ENCODE measurements around the gene PLAAT5. TPM values are rescaled to one million over a fixed set of nuclear protein-coding genes. Genes with fewer than 3 reads are reported as not detected.
"Not testable (repeated sequence)": the region's sequence is repeated elsewhere in the genome, so short reads cannot be mapped to it uniquely, and the experiment has no call there.

PLAAT5 gene
- polyA plus RNA-seq, 1 experiment: not detected

DNA sequence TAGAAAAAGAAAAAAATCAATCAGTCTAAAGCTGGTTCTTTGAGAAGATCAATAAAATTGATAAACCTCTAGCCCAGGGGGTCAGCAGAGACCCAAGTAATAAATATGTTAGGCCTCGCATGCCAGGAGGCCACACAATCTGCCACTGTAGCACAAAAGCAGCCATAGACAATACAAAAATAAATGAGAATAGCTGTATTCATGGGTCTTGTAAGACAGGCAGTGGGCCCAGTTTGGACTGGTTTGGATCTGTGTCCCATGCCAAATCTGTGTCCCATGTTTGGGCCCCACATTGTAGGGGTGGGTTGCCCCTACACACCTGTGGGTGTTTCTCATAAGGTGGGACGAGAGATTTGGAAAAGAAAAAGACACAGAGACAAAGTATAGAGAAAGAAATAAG, 39.1 kb upstream of the PLAAT5 start:
- Histone ChIP-seq H3K27me3 (ENCODE audit: control insufficient read depth, insufficient read depth, low read length) (no peaks in the 10 kb centered on the region), H3K36me3 (ENCODE audit: control insufficient read depth, insufficient read depth, low read length) (no peaks in the 10 kb centered on the region), H3K4me3 (ENCODE audit: low read depth, low read length) (no peak overlapping the region)
- CTCF ChIA-PET: no interaction called here
- no peak for DNase-seq (ENCODE audit: low read depth)
- POLR2A ChIA-PET: no interaction called here
- TF ChIP-seq, protein P1, sequence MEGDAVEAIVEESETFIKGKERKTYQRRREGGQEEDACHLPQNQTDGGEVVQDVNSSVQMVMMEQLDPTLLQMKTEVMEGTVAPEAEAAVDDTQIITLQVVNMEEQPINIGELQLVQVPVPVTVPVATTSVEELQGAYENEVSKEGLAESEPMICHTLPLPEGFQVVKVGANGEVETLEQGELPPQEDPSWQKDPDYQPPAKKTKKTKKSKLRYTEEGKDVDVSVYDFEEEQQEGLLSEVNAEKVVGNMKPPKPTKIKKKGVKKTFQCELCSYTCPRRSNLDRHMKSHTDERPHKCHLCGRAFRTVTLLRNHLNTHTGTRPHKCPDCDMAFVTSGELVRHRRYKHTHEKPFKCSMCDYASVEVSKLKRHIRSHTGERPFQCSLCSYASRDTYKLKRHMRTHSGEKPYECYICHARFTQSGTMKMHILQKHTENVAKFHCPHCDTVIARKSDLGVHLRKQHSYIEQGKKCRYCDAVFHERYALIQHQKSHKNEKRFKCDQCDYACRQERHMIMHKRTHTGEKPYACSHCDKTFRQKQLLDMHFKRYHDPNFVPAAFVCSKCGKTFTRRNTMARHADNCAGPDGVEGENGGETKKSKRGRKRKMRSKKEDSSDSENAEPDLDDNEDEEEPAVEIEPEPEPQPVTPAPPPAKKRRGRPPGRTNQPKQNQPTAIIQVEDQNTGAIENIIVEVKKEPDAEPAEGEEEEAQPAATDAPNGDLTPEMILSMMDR (IDR thresholded peaks at IDR 0.05; ENCODE audit: insufficient read depth, low read depth, low read length): no peak

DNA sequence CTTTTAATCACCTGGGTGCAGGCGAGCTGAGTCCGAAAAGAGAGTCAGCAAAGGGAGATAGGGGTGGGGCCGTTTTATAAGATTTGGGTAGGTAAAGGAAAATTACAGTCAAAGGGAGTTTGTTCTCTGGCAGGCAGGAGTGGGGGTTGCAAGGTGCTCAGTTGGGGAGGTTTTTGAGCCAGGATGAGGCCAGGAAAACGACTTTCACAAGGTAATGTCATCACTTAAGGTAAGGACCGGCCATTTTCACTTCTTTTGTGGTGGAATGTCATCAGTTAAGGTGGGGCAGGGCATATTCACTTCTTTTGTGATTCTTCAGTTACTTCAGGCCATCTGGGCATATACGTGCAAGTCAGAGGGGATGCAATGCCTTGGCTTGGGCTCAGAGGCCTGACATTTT, 38.4 kb upstream of the PLAAT5 start:
- H3K27me3 ChIP-seq (ENCODE audit: control insufficient read depth, insufficient read depth, low read length); DNase-seq (ENCODE audit: low read depth); H3K4me3 ChIP-seq (ENCODE audit: low read depth, low read length); H3K36me3 ChIP-seq (ENCODE audit: control insufficient read depth, insufficient read depth, low read length); CTCF ChIA-PET; POLR2A ChIA-PET: not testable (repeated sequence)

DNA sequence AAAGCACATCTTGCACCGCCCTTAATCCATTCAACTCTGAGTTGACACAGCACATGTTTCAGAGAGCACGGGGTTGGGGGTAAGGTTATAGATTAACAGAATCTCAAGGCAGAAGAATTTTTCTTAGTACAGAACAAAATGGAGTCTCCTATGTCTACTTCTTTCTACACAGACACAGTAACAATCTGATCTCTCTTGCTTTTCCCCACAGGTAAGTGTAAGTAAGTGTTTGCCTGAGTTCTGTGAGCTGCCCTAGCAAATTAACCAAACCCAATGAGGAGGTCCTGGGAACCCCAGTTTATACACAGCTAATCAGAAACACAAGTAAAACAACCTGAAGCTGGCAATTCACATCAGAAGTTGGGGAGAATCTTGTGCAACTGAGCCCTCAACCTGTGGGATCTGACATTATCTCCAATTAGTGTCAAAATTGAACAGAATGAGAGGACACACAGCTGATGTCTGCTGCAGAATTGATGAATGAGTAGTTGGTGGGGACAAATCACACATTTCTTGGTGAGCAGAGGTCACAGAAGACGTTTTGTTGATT, 37.8 kb upstream of the PLAAT5 start:
- H3K36me3 ChIP-seq (ENCODE audit: control insufficient read depth, insufficient read depth, low read length); CTCF ChIA-PET; DNase-seq (ENCODE audit: low read depth): not testable (repeated sequence)

DNA sequence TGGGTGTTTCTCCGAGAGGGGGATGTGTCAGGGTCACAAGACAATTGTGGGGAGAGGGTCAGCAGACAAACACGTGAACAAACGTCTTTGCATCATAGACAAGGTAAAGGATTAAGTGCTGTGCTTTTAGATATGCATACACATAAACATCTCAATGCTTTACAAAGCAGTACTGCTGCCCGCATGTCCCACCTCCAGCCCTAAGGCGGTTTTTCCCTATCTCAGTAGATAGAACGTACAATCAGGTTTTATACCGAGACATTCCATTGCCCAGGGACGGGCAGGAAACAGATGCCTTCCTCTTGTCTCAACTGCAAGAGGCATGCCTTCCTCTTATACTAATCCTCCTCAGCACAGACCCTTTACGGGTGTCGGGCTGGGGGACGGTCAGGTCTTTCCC, 37.2 kb upstream of the PLAAT5 start:
- H3K4me3 ChIP-seq (ENCODE audit: low read depth, low read length); DNase-seq (ENCODE audit: low read depth); H3K36me3 ChIP-seq (ENCODE audit: control insufficient read depth, insufficient read depth, low read length); POLR2A ChIA-PET; H3K27me3 ChIP-seq (ENCODE audit: control insufficient read depth, insufficient read depth, low read length); CTCF ChIA-PET: not testable (repeated sequence)

More for the DNA sequence above, 37.8 kb upstream of the PLAAT5 start:
- H3K27me3 ChIP-seq (ENCODE audit: control insufficient read depth, insufficient read depth, low read length); POLR2A ChIA-PET; H3K4me3 ChIP-seq (ENCODE audit: low read depth, low read length): not testable (repeated sequence)

DNA sequence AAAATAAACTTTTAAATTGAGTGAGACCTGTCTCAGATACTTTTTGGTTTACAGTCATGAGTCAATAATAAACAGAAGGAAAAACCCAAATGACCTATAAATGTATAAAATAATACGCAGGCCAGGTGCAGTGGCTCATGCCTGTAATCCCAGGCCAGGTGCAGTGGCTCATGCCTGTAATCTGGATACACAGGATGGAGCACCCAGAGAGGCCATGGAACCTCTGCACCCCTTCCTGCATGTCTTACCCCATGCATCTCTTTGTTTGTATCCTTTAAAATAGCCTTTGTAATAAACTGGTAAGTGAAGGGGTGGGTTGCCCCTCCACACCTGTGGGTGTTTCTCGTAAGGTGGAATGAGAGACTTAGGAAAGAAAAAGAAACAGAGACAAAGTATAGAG, 36.7 kb upstream of the PLAAT5 start:
- ChIA-PET CTCF (no interaction called here), POLR2A (no interaction called here)
- no peaks in the 10 kb centered on the region for H3K27me3 ChIP-seq (ENCODE audit: control insufficient read depth, insufficient read depth, low read length)
- no peak overlapping the region for H3K4me3 ChIP-seq (ENCODE audit: low read depth, low read length)
- no peak for DNase-seq (ENCODE audit: low read depth)
- TF ChIP-seq, protein P1 (IDR thresholded peaks at IDR 0.05; ENCODE audit: insufficient read depth, low read depth, low read length): no peak
- H3K36me3 ChIP-seq (ENCODE audit: control insufficient read depth, insufficient read depth, low read length): no peaks in the 10 kb centered on the region

DNA sequence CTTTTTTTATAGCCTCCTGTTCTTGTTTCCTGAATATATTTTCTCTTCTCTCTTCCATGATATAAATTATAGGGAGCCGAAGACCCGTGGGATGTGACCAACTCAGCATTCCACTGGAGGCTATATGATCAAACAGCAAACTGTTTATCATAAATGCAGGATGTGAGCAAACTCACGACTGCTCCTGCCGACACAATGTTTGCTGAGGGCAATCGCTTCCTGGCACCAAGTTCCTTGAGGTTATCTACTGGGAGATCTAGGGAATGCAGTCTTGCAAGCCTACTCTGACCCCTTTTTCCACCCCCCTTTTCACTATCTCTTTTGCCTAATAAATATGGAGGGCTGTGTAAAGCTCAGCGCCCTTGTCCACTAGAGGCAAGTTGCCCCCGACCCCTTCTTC, 32.2 kb upstream of the PLAAT5 start:
- CTCF ChIA-PET: interaction anchor here (1.2 kb wide), 1 partner anchor 28 kb away, joined by 3 read pairs; no protein-coding TSS in a partner anchor
- DNase-seq (ENCODE audit: low read depth): no peak
- Histone ChIP-seq H3K4me3 (ENCODE audit: low read depth, low read length) (no peak overlapping the region), H3K36me3 (ENCODE audit: control insufficient read depth, insufficient read depth, low read length) (no peaks in the 10 kb centered on the region), H3K27me3 (ENCODE audit: control insufficient read depth, insufficient read depth, low read length) (no peaks in the 10 kb centered on the region; the same call in 1 of the 2 replicates)
- POLR2A ChIA-PET: no interaction called here
- TF ChIP-seq, protein P1 (IDR thresholded peaks at IDR 0.05; ENCODE audit: insufficient read depth, low read depth, low read length): no peak

DNA sequence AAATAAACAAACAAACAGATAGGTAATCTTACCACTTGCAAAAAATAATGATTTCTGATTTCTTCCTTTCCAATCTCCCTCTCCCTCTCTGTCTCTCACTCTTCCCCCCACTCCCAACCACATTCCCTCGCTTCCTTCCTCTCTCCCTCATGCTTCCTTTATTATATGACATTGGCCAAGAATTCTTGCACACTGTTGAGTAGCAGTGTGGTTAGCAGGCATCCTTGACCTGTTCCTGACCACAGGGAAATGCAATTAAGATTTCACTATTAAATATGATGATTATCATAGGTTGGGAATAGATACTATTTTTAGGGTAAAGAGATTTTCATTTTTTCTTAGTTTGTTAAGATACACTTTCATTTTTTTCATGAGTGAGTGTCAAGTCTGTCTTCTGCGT, 30.9 kb upstream of the PLAAT5 start:
- DNase-seq (ENCODE audit: low read depth): no peak
- ChIA-PET CTCF (interaction anchor here (1.2 kb wide), 1 partner anchor 27 kb away, joined by 3 read pairs; no protein-coding TSS in a partner anchor), POLR2A (no interaction called here)
- Histone ChIP-seq H3K27me3 (ENCODE audit: control insufficient read depth, insufficient read depth, low read length) (no peaks in the 10 kb centered on the region; the same call in 1 of the 2 replicates), H3K36me3 (ENCODE audit: control insufficient read depth, insufficient read depth, low read length) (no peaks in the 10 kb centered on the region), H3K4me3 (ENCODE audit: low read depth, low read length) (no peak overlapping the region)
- TF ChIP-seq, protein P1 (IDR thresholded peaks at IDR 0.05; ENCODE audit: insufficient read depth, low read depth, low read length): no peak

All from BJ (cell line).